Spleen (tissue), 7 donors: ENCODE data around the gene HCN3.

ENCODE experiments used
- POLR2A ChIP-seq, 3 donors: fragments of 450-650 bp; IDR thresholded peaks; one replicate each; pipeline ENCODE4 v1.5.1; 2017; ENCODE audit warnings: antibody characterized with exemption in 3 of 3, mild to moderate bottlenecking in 1 of 3
- POLR2AphosphoS5 ChIP-seq, 3 donors: sonication (generic); formaldehyde crosslinking; IDR thresholded peaks; one replicate each; pipeline ENCODE4 v1.5.1; 2017; ENCODE audit warnings: antibody characterized with exemption in 3 of 3
- TF ChIP-seq, protein P1 (sequence below), 11 experiments: fragments of 200-600 bp in 7 of 11; fragments of 450-650 bp in 4 of 11; sonication (generic) in 4 of 11; IDR thresholded peaks in 8 of 11; conservative IDR thresholded peaks in 3 of 11; 1 replicate in 7 of 11; 2 replicates in 4 of 11; pipeline versions ENCODE4 v1.4.0 to v1.8.0; 2016 to 2021; ENCODE audit warnings: antibody characterized with exemption in 11 of 11, inconsistent platforms in 4 of 11, mild to moderate bottlenecking in 1 of 11
- donor health status: DM: no; HTN: no; CAD: no; lungs with moderate emphysema.
- donor health status: DM: no; HTN: no; CAD: no.
- donor health status: DM: no; HTN: no; CAD: no.

DNA sequence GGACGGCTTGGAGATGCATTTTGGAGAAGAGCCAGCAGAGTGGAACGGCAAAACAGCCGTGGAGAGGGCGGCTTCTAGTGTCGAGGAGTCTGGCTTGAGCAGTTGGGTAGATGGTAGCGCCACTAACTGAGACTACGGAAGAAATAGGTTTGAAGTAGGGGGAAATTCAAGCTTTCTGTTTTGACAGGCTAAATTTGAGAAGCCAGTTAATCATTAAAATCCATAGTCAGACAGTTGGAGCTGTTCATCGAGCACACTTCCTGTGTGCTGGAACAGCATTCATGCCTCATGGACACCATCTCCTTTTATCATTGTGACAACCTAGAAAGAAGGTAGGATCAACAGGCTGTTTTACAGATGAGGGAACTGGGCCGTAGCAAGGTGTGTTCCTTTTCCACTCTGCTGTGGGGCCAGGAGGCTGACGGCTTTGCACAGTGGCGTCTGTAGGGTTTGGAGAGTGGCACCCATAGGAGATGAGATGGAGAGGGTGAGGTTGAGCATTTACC lies 27.3 kb downstream of the HCN3 start:
- TF ChIP-seq, protein P1, sequence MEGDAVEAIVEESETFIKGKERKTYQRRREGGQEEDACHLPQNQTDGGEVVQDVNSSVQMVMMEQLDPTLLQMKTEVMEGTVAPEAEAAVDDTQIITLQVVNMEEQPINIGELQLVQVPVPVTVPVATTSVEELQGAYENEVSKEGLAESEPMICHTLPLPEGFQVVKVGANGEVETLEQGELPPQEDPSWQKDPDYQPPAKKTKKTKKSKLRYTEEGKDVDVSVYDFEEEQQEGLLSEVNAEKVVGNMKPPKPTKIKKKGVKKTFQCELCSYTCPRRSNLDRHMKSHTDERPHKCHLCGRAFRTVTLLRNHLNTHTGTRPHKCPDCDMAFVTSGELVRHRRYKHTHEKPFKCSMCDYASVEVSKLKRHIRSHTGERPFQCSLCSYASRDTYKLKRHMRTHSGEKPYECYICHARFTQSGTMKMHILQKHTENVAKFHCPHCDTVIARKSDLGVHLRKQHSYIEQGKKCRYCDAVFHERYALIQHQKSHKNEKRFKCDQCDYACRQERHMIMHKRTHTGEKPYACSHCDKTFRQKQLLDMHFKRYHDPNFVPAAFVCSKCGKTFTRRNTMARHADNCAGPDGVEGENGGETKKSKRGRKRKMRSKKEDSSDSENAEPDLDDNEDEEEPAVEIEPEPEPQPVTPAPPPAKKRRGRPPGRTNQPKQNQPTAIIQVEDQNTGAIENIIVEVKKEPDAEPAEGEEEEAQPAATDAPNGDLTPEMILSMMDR (IDR thresholded peaks at IDR 0.05 in 8 of 11, conservative IDR thresholded peaks at IDR 0.05 in 3 of 11): no peak
- TF ChIP-seq POLR2A (IDR thresholded peaks at IDR 0.05): no peak
- TF ChIP-seq POLR2AphosphoS5 (IDR thresholded peaks at IDR 0.05): no peak
